GM21717 (cell line): Measurements from ENCODE around the gene IMMP2L.

ENCODE experiments used
- ATAC-seq: cut with Tn5 transposase; IDR thresholded peaks from one replicate; pipeline ENCODE4 v1.9.1; 2021; ENCODE audit warnings: mild to moderate bottlenecking, moderate library complexity; ENCODE audit not compliant: unreplicated experiment

Gene IMMP2L

GRCh38 chr7:110905773-110906566, 656.3 kb downstream of the IMMP2L start:
- ATAC-seq: no peak

- ATAC-seq: no peak
Measured at GRCh38 chr7:110898516-110898915, 663.8 kb downstream of the IMMP2L start.

GRCh38 chr7:110897538-110897937, 664.8 kb downstream of the IMMP2L start:
- no peak for ATAC-seq

GRCh38 chr7:110894111-110894510, 668.2 kb downstream of the IMMP2L start:
- no peak for ATAC-seq

- ATAC-seq: no peak
Measured at GRCh38 chr7:110891197-110891596, 671.1 kb downstream of the IMMP2L start.

GRCh38 chr7:110890101-110890500, 672.2 kb downstream of the IMMP2L start:
- no peak for ATAC-seq

GRCh38 chr7:110889335-110889734, 673.0 kb downstream of the IMMP2L start:
- no peak for ATAC-seq

GRCh38 chr7:110888641-110889040, 673.7 kb downstream of the IMMP2L start:
- ATAC-seq: no peak

- ATAC-seq: no peak
Measured at GRCh38 chr7:110885474-110885873, 676.8 kb downstream of the IMMP2L start.

- no peak for ATAC-seq
Measured at GRCh38 chr7:110881721-110882120, 680.6 kb downstream of the IMMP2L start.

GRCh38 chr7:110880971-110881370, 681.3 kb downstream of the IMMP2L start:
- ATAC-seq: no peak

GRCh38 chr7:110877016-110877415, 685.3 kb downstream of the IMMP2L start:
- ATAC-seq: no peak

GRCh38 chr7:110875346-110875745, 686.9 kb downstream of the IMMP2L start:
- no peak for ATAC-seq

- ATAC-seq: no peak
Measured at GRCh38 chr7:110871856-110872255, 690.4 kb downstream of the IMMP2L start.

GRCh38 chr7:110870926-110871325, 691.4 kb downstream of the IMMP2L start:
- ATAC-seq: no peak

GRCh38 chr7:110868458-110868857, 693.8 kb downstream of the IMMP2L start:
- no peak for ATAC-seq

- no peak for ATAC-seq
Measured at GRCh38 chr7:110867771-110868170, 694.5 kb downstream of the IMMP2L start.

- ATAC-seq: no peak
Measured at GRCh38 chr7:110863258-110863657, 699.0 kb downstream of the IMMP2L start.

- ATAC-seq: no peak
Measured at GRCh38 chr7:110861163-110861562, 701.1 kb downstream of the IMMP2L start.

GRCh38 chr7:110857106-110857505, 705.2 kb downstream of the IMMP2L start:
- no peak for ATAC-seq

GRCh38 chr7:110856704-110857103, 705.6 kb downstream of the IMMP2L start:
- no peak for ATAC-seq

- no peak for ATAC-seq
Measured at GRCh38 chr7:110854651-110855050, 707.6 kb downstream of the IMMP2L start.

GRCh38 chr7:110854166-110854565, 708.1 kb downstream of the IMMP2L start:
- ATAC-seq: no peak
